HL-60 (cell line): ENCODE measurements around the gene MID1.

Experiments used
- DNase-seq, 2 experiments: peaks; one replicate each; pipeline ENCODE4 v3.0.0-alpha.2; 2010 to 2020; ENCODE audit warnings: low read depth in 1 of 2, low spot score in 1 of 2
- H3K27ac ChIP-seq: fragments of 250-450 bp; sonication (Bioruptor Pico); replicated peaks from 2 replicates; pipeline ENCODE4 v1.5.1; 2020; ENCODE audit warnings: mild to moderate bottlenecking, moderate library complexity
- H3K27me3 ChIP-seq: fragments of 250-450 bp; sonication (Bioruptor Pico); 2 replicates; pipeline ENCODE4 v1.5.1; 2021; ENCODE audit warnings: mild to moderate bottlenecking, moderate library complexity; ENCODE audit not compliant: insufficient read depth, poor library complexity, severe bottlenecking
- H3K4me3 ChIP-seq: replicated peaks from 2 replicates; pipeline ENCODE4 v1.5.1; 2011; ENCODE audit warnings: mild to moderate bottlenecking, control low read depth, low read length; ENCODE audit not compliant: insufficient read depth
- CTCF ChIP-seq: IDR thresholded peaks from one replicate; pipeline ENCODE4 v1.5.1; 2011; ENCODE audit warnings: low read length, control low read depth, inconsistent platforms; ENCODE audit not compliant: insufficient read depth
- GABPA ChIP-seq: IDR thresholded peaks from 2 replicates; pipeline ENCODE4 v1.6.1; 2012; ENCODE audit warnings: low read depth
- POLR2AphosphoS5 ChIP-seq: IDR thresholded peaks from 2 replicates; pipeline ENCODE4 v1.6.1; 2012; ENCODE audit warnings: low read depth
- REST ChIP-seq: IDR thresholded peaks from 2 replicates; pipeline ENCODE4 v1.6.1; 2012; ENCODE audit warnings: low read depth; ENCODE audit not compliant: insufficient replicate concordance
- SPI1 ChIP-seq: IDR thresholded peaks from 2 replicates; pipeline ENCODE4 v1.6.1; 2012; ENCODE audit warnings: low read depth, mild to moderate bottlenecking, borderline replicate concordance

The MID1 gene

GRCh38 chrX:10398215-10398614 is 222.2 kb downstream of the MID1 start:
- TF ChIP-seq REST (no peak), CTCF (no peak), POLR2AphosphoS5 (no peak), GABPA (no peak), SPI1 (no peak)
- DNase-seq: no peak
- Histone ChIP-seq H3K27ac (peak overlapping the region; percentile 76), H3K4me3 (no peak overlapping the region), H3K27me3 (no peaks in the 10 kb centered on the region)

- Histone ChIP-seq H3K4me3 (no peak overlapping the region), H3K27me3 (no peaks in the 10 kb centered on the region), H3K27ac (peak overlapping the region; percentile 76)
- DNase-seq: peak; percentile 59 to 82
- TF ChIP-seq SPI1 (peak; percentile 1; the same call in 1 of the 2 replicates), POLR2AphosphoS5 (no peak)
Observed at GRCh38 chrX:10397349-10397748, 223.0 kb downstream of the MID1 start.

- DNase-seq: peak in 1 of 2 experiments; percentile 88
- peak; percentile 95 for TF ChIP-seq SPI1
- no peak for TF ChIP-seq GABPA
- TF ChIP-seq REST: no peak
- TF ChIP-seq CTCF: no peak
- no peak for TF ChIP-seq POLR2AphosphoS5
Observed at GRCh38 chrX:10395643-10396042, 224.7 kb downstream of the MID1 start.

More at GRCh38 chrX:10395643-10396042, 224.7 kb downstream of the MID1 start:
- Histone ChIP-seq H3K27me3 (peaks cover 2% of the 10 kb centered on the region), H3K4me3 (no peak overlapping the region; the same call in 1 of the 2 replicates), H3K27ac (peak overlapping the region; percentile 76)
